Osteocyte (in vitro differentiated cells): ENCODE measurements around the gene FAM98B. TPM values are rescaled to one million over a fixed set of nuclear protein-coding genes. Genes with fewer than 3 reads are reported as not detected.

Source experiments
- DNase-seq: peaks from one replicate; pipeline ENCODE4 v3.0.0; 2021; ENCODE audit warnings: mixed read lengths; ENCODE audit not compliant: unreplicated experiment; ENCODE audit errors: extremely low spot score
- H3K27ac Mint-ChIP-seq: one replicate; pipeline ENCODE4 v1.8.0; 2021; ENCODE audit warnings: mild to moderate bottlenecking, mixed read lengths; ENCODE audit not compliant: unreplicated experiment
- H3K27me3 Mint-ChIP-seq: one replicate; pipeline ENCODE4 v1.8.0; 2021; ENCODE audit warnings: mixed read lengths; ENCODE audit not compliant: unreplicated experiment
- H3K36me3 Mint-ChIP-seq: one replicate; pipeline ENCODE4 v1.8.0; 2021; ENCODE audit warnings: mixed read lengths; ENCODE audit not compliant: unreplicated experiment
- H3K4me1 Mint-ChIP-seq: one replicate; pipeline ENCODE4 v1.8.0; 2021; ENCODE audit warnings: mixed read lengths; ENCODE audit not compliant: unreplicated experiment
- H3K4me3 Mint-ChIP-seq: one replicate; pipeline ENCODE4 v1.8.0; 2021; ENCODE audit warnings: mild to moderate bottlenecking, moderate library complexity, mixed read lengths; ENCODE audit not compliant: unreplicated experiment
- H3K9me3 Mint-ChIP-seq: one replicate; pipeline ENCODE4 v1.8.0; 2021; ENCODE audit warnings: mixed read lengths; ENCODE audit not compliant: unreplicated experiment
- CTCF ChIP-seq: fragments of 200-600 bp; sonication (generic); IDR thresholded peaks from 2 replicates; pipeline ENCODE4 v1.5.0; 2021; ENCODE audit warnings: antibody characterized with exemption, mild to moderate bottlenecking, moderate library complexity
- total RNA-seq: library from RNA; stranded (reverse); gene quantifications from 2 replicates; pipeline ENCODE4 v1.2.1, GENCODE V29; 2021

The FAM98B gene
- total RNA-seq, 1 donor from 2014 or later, result 19.3 TPM

- Mint-ChIP-seq H3K27me3 (no peaks in the 10 kb centered on the region), H3K4me3 (no peak overlapping the region), H3K4me1 (peaks cover 7% of the 10 kb centered on the region), H3K9me3 (no peaks in the 10 kb centered on the region), H3K36me3 (no peaks in the 10 kb centered on the region), H3K27ac (no peak overlapping the region)
- no peak for TF ChIP-seq CTCF
- no peak for DNase-seq
Observed at GRCh38 chr15:38460543-38460942, 6.6 kb downstream of the FAM98B start.

- no peak for TF ChIP-seq CTCF
- H3K27ac Mint-ChIP-seq, result no peak overlapping the region
- no peaks in the 10 kb centered on the region for H3K27me3 Mint-ChIP-seq
- peaks cover 7% of the 10 kb centered on the region for H3K4me1 Mint-ChIP-seq
- H3K9me3 Mint-ChIP-seq, result no peaks in the 10 kb centered on the region
- H3K4me3 Mint-ChIP-seq, result no peak overlapping the region
- no peaks in the 10 kb centered on the region for H3K36me3 Mint-ChIP-seq
- DNase-seq, result no peak
Observed at GRCh38 chr15:38461066-38461833, 7.3 kb downstream of the FAM98B start.

- peaks cover 8% of the 10 kb centered on the region for H3K36me3 Mint-ChIP-seq
Observed at GRCh38 chr15:38463893-38464292, 10.0 kb downstream of the FAM98B start.

GRCh38 chr15:38464675-38465074, 10.7 kb downstream of the FAM98B start:
- Mint-ChIP-seq H3K4me1 (peaks cover 7% of the 10 kb centered on the region), H3K27me3 (no peaks in the 10 kb centered on the region), H3K9me3 (no peaks in the 10 kb centered on the region), H3K4me3 (no peak overlapping the region), H3K27ac (no peak overlapping the region), H3K36me3 (peaks cover 8% of the 10 kb centered on the region)
- no peak for DNase-seq
- no peak for TF ChIP-seq CTCF

More at GRCh38 chr15:38463893-38464292, 10.0 kb downstream of the FAM98B start:
- no peaks in the 10 kb centered on the region for H3K27me3 Mint-ChIP-seq
- no peak for DNase-seq
- H3K27ac Mint-ChIP-seq, result no peak overlapping the region
- peaks cover 7% of the 10 kb centered on the region for H3K4me1 Mint-ChIP-seq
- H3K4me3 Mint-ChIP-seq, result no peak overlapping the region
- H3K9me3 Mint-ChIP-seq, result no peaks in the 10 kb centered on the region
- no peak for TF ChIP-seq CTCF

GRCh38 chr15:38470816-38471215, 16.9 kb downstream of the FAM98B start:
- Mint-ChIP-seq H3K9me3 (no peaks in the 10 kb centered on the region), H3K36me3 (peaks cover 15% of the 10 kb centered on the region), H3K27ac (no peak overlapping the region), H3K4me3 (no peak overlapping the region), H3K4me1 (no peaks in the 10 kb centered on the region), H3K27me3 (no peaks in the 10 kb centered on the region)
- TF ChIP-seq CTCF, result no peak
- DNase-seq, result no peak
